Stimulated activated CD4-positive, alpha-beta T cell treated with anti-CD3 and anti-CD28 coated beads, Interleukin-4, amount 100 ng/mL, for 24 hours (primary cell): Measurements from ENCODE around the gene TMEM212.
"Not testable (repeated sequence)": the region's sequence is repeated elsewhere in the genome, so short reads cannot be mapped to it uniquely, and the experiment has no call there.

Experiments
- DNase-seq: peaks from one replicate; pipeline ENCODE4 v3.0.0-alpha.2; 2020

Gene TMEM212

DNA sequence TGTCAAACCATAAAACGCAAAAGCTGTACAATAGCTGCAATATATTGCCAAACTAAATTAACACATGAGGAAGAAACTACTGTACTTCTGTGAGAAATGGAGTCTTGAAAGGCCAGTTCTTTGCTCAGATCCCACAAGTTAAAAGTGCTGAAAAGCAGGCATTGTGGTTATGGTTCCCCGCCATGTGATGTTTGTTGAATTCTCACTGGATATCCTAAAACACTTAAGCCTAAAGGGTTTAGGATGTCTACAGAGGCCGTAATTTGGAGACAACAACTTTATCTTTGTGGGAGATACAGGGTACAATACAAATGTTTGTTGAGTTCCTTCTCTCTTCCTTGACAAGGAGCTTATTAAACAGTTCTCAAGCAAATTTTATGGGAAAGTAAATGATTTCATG, 53.2 kb downstream of the TMEM212 start:
- no peak for DNase-seq

DNA sequence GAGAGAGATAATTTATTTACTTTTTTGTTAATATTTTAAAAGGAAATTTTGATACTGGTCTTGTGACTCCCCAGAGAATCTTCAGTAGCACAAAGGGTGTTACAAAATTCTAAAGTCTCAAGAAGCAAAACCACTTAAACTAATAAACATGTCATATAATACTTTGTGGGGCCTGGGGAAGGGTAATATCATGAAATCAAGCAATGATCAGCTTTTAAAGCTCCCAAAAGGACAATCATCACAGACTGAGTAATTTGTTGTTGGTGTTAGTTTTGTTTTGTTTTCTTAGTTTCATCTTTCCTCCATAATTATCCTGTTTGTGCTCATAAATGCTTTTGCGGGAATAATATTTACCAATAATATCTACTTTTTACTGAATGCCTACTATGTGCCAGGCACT, 55.0 kb downstream of the TMEM212 start:
- DNase-seq = no peak

GRCh38 chr3:171900446-171900845, 57.3 kb downstream of the TMEM212 start:
- DNase-seq = no peak

DNA sequence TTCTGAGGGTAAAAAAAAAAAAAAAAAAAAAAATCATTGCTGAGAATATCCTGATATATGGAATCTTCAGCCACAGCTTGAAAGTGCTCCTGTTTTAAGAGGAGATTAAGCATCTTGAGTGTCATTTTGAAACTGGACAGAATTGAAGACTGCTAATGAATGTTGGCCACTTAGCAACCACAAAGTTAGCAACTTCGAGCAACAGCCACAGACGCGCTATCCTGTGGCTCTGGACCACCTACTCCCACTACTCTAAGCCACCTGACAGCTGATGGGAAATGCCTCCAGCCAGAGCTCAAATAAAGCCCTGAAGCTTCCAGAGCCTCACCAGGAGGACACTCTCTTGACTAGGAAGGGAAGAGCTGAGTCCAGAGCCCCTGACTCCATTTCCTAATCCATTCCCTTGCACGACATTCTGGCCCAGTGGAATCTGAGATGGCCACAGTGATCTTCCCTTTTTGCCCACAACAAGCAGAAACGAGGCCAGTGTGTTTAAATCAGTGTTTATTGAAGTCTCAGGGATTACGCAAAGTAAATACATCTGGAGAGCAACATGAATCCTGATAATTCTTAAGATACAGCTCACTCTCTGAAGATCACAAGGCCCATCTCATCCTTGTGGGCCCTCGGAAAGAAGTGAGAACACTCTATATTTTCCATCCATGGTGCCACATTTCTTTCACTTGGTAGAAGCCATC, 58.6 kb downstream of the TMEM212 start:
- no peak for DNase-seq

GRCh38 chr3:171904829-171905228, 61.7 kb downstream of the TMEM212 start:
- DNase-seq = no peak

DNA sequence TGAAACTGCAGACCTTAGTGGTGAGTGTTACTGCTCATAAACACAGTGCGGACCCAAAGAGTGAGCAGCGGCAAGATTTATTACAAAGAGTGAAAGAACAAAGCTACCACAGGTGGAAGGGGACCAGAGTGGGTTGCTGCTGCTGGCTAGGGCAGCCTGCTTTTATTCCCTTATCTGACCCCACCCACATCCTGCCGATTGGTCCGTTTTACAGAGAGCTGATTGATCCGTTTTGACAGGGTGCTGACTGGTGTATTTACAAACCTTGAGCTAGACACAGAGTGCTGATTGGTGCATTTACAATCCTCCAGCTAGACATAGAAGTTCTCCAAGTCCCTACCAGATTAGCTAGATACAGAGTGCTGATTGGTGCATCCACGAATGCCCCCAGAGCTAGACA, 63.4 kb downstream of the TMEM212 start:
- DNase-seq = not testable (repeated sequence)

- no peak for DNase-seq
Measured at GRCh38 chr3:171906951-171907676, 64.0 kb downstream of the TMEM212 start.

DNA sequence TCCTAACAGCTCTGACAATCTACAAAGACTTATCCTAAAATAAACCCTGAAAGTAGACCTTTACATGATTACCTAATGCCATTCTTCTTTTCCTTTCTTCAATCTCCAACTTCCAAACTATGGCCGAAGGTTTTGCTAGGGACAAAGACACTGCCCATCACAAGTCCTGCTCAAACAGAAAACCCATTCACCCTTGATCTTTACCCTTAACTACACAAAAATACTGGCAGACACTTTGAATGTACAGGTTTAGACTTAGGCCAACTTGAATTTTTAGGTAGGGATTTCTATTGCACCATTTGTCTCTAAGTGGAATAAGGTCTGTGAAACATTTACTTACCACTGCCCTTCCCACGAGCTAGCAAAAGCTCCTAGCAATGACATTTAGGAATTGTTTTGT, 64.6 kb downstream of the TMEM212 start:
- DNase-seq = no peak

GRCh38 chr3:171908731-171909130, 65.6 kb downstream of the TMEM212 start:
- DNase-seq = no peak
